ENCODE measurements around the gene PLAAT1.
A peak's percentile ranks its signal among the peaks of the same experiment; 100 is the strongest.

PLAAT1 gene

DNA sequence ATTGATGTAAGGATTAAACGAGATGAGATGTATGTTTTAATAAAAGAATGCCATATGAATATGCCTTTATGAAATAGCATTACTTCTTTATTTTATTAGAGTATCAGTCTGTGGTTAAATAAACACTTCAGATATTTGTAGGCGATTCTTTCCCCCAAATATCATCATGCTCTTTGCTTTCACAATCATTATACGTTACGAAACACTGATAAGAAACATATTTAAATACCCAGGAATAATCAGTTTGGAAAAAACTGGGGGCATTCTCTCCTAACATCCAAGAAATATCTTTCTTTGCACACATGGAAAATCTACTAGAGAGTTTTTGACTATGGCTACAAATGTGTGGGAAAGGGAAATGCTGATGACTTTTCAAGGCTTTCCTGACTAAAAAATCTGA lies 4.4 kb upstream of the PLAAT1 start:
- Mint-ChIP-seq H3K27me3 (peaks cover 15% of the 10 kb centered on the region), H3K4me1 (ENCODE audit: low read depth) (peaks cover 5% of the 10 kb centered on the region), H3K36me3 (no peaks in the 10 kb centered on the region), H3K9me3 (ENCODE audit: low read depth) (no peaks in the 10 kb centered on the region), H3K4me3 (no peak overlapping the region), H3K27ac (no peak overlapping the region)

DNA sequence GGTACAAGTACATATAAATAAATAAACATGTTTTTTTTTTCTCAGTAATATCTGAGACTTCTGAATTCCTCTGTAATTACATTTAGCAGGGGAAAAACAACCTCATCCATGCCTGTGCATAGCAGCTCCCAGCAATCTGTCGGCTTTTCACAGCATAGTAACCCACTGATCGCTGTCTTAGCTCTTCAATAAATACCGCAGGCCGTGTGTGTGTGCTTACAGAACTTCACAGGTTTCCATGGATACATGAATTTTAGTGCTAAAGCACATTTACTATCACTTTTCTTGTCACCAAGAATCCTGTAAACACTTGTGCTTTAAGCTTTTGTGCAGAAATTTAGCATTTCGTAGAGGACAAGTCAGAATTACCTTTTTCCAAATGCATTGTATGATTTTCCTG lies 4.0 kb upstream of the PLAAT1 start:
- peaks cover 16% of the 10 kb centered on the region for H3K27me3 Mint-ChIP-seq
- H3K36me3 Mint-ChIP-seq: no peaks in the 10 kb centered on the region
- H3K4me1 Mint-ChIP-seq (ENCODE audit: low read depth): peaks cover 5% of the 10 kb centered on the region
- no peak overlapping the region for H3K4me3 Mint-ChIP-seq
- H3K27ac Mint-ChIP-seq: no peak overlapping the region
- H3K9me3 Mint-ChIP-seq (ENCODE audit: low read depth): no peaks in the 10 kb centered on the region

- Mint-ChIP-seq H3K27me3 (peaks cover 31% of the 10 kb centered on the region), H3K36me3 (no peaks in the 10 kb centered on the region), H3K4me3 (peak overlapping the region; percentile 62), H3K4me1 (ENCODE audit: low read depth) (peaks cover 5% of the 10 kb centered on the region), H3K9me3 (ENCODE audit: low read depth) (no peaks in the 10 kb centered on the region), H3K27ac (no peak overlapping the region)
These were observed 579 bp upstream of the PLAAT1 start for GRCh38 chr3:193240436-193240849.

DNA sequence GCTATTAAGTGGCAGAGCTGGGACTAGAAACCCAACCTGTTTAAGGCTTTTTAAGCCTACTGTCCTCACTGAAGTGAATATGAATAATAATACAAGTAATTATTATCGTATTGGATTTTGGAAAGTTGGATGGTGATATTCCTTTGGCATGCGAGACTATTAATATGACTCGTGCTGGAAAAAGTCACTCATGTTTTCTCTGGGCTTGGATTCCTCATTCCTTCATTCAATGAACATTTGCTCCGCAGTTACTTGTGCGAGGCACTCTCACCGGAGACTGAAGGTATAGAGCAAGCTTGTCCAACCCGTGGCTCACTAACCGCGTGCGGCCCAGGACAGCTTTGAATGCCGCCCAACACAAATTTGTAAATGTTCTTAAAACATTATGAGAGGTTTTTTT lies 694 bp downstream of the PLAAT1 start:
- Mint-ChIP-seq H3K27ac (no peak overlapping the region), H3K27me3 (peaks cover 31% of the 10 kb centered on the region), H3K4me1 (ENCODE audit: low read depth) (peaks cover 5% of the 10 kb centered on the region), H3K9me3 (ENCODE audit: low read depth) (no peaks in the 10 kb centered on the region), H3K36me3 (no peaks in the 10 kb centered on the region), H3K4me3 (peak overlapping the region; percentile 33)

DNA sequence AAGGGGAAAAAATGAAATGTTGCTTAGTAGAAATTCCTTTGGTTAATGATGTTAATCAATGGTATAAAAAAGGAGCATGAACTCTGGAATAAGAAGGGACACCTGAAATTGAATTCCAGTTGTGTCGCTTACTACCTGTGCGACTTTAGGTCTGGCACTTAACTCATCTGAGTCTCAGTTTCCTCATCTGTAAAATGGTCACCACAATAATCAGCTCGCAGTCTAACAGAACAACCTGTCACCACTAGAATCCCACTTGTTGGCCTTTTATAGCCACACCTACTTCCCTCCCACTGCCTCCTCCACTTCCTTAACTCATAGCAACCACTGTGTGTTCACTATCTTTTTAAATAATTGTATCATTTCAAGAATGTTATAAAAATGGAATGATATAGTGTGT lies 2.5 kb downstream of the PLAAT1 start:
- peaks cover 27% of the 10 kb centered on the region for H3K27me3 Mint-ChIP-seq
- no peaks in the 10 kb centered on the region for H3K36me3 Mint-ChIP-seq

GRCh38 chr3:193248848-193249468 lies 7.9 kb downstream of the PLAAT1 start:
- Mint-ChIP-seq H3K27ac (no peak overlapping the region), H3K9me3 (ENCODE audit: low read depth) (peaks cover 28% of the 10 kb centered on the region), H3K4me3 (no peak overlapping the region), H3K4me1 (ENCODE audit: low read depth) (no peaks in the 10 kb centered on the region), H3K27me3 (peaks cover 3% of the 10 kb centered on the region), H3K36me3 (no peaks in the 10 kb centered on the region)

More for the DNA sequence above, 2.5 kb downstream of the PLAAT1 start:
- peaks cover 5% of the 10 kb centered on the region for H3K4me1 Mint-ChIP-seq (ENCODE audit: low read depth)
- no peak overlapping the region for H3K4me3 Mint-ChIP-seq
- no peak overlapping the region for H3K27ac Mint-ChIP-seq
- H3K9me3 Mint-ChIP-seq (ENCODE audit: low read depth): peaks cover 8% of the 10 kb centered on the region

DNA sequence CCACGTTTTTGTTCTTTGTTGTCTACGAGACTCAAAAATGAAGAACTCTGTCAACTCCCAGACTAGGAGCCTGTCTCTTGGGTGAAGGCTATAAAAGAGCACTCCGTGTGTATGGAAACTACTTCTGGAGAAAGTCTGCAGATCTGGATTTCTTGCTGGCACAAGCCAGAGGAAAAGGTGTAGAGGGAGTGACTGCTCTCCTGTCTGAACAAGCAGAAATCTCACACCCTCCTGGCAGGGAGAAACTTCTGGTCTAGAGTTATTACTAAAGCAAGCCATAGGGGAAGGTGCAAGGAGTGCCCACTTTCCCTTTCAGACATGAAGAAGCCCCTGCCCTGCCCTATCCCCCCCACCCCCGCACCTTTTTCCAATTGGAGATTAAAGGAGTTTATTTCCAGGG lies 9.5 kb downstream of the PLAAT1 start:
- peaks cover 32% of the 10 kb centered on the region for H3K9me3 Mint-ChIP-seq (ENCODE audit: low read depth)
- H3K36me3 Mint-ChIP-seq: no peaks in the 10 kb centered on the region
- no peak overlapping the region for H3K4me3 Mint-ChIP-seq
- H3K27me3 Mint-ChIP-seq: peaks cover 5% of the 10 kb centered on the region
- H3K4me1 Mint-ChIP-seq (ENCODE audit: low read depth): no peaks in the 10 kb centered on the region
- no peak overlapping the region for H3K27ac Mint-ChIP-seq

DNA sequence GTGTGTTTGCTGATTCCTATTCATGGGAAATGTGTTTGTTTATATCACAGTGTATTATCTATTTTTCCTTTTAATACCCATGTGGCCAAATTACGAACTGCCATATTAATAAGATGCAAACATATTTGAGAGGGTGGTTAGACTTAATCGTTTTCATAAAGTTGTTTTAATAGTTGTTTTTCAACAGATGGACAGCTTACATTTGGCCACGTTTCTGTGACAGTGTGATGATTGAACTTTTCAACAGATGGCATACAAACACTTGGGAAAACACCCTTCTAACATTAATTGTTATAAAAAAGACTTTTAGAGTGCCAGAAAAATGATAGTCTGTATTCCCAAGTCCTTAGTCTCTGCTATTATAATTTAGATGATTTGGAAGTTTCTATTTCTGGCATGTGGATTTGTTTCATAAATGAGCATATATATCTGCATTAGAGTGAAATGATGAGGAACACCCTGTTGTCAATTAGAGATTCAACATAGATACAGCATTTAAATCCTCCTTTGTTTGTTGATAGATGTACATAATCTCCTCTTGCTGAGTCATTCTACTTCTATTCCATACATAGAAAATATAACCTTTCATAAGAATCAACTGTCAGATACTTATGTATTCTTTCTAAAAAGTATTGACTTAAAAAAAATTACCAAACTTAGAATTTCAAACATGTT lies 13.1 kb downstream of the PLAAT1 start:
- no peak overlapping the region for H3K4me3 Mint-ChIP-seq
- H3K27ac Mint-ChIP-seq: no peak overlapping the region

GRCh38 chr3:193261970-193262369 lies 20.9 kb downstream of the PLAAT1 start:
- Mint-ChIP-seq H3K36me3 (no peaks in the 10 kb centered on the region), H3K9me3 (ENCODE audit: low read depth) (no peaks in the 10 kb centered on the region), H3K27ac (no peak overlapping the region), H3K4me3 (no peak overlapping the region), H3K27me3 (peaks cover 2% of the 10 kb centered on the region), H3K4me1 (ENCODE audit: low read depth) (no peaks in the 10 kb centered on the region)

More for the DNA sequence above, 13.1 kb downstream of the PLAAT1 start:
- Mint-ChIP-seq H3K27me3 (peaks cover 10% of the 10 kb centered on the region), H3K4me1 (ENCODE audit: low read depth) (no peaks in the 10 kb centered on the region), H3K9me3 (ENCODE audit: low read depth) (peaks cover 19% of the 10 kb centered on the region), H3K36me3 (no peaks in the 10 kb centered on the region)

DNA sequence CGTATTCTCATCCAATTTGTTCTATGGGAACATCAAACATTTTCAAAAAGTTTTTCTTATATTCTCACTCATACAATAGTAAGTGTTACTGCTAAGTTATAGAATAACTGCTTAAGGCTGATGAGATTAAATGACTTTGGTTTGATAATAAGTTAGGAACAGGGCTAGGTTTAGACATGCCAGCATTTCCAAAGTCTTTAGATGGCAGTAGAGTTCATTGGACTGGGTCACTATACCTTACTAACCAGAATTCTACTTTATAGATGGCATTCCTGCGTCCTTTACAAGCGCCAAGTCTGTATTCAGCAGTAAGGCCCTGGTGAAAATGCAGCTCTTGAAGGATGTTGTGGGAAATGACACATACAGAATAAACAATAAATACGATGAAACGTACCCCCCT lies 21.7 kb downstream of the PLAAT1 start:
- Mint-ChIP-seq H3K4me1 (ENCODE audit: low read depth) (no peaks in the 10 kb centered on the region), H3K27ac (no peak overlapping the region), H3K27me3 (peaks cover 2% of the 10 kb centered on the region), H3K36me3 (no peaks in the 10 kb centered on the region), H3K4me3 (no peak overlapping the region), H3K9me3 (ENCODE audit: low read depth) (no peaks in the 10 kb centered on the region)

DNA sequence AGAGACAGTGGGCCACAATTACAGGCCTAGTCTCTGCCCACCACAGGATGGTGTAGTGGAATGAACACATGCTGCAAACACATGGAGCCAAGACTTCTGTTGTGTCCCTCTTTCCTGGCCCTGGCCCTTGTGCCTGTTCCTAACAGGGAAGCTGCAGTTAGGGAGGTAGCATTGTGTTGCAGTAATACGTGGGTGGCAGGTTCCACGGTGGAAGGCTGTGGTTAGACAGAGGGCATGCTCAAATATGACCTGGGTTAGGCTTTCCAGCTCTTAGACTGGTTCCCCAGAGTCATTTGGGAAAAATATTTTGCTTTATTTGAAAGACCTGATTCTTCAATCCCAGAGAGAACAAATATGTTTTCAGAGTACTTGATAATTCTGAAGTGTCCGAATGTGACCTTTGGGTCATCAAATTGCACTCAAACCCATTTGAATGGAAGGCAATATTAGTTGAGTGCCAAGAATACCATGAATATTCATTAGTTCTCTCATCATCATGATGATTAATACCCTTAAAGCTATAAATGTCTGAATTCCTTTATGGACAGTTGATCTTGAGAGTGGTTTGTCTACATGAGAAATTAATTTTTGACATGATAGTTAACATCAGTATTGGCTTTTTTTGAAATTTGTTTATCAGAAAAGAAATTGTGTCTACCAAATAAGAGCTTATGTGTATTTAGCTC lies 28.5 kb downstream of the PLAAT1 start:
- Mint-ChIP-seq H3K4me3 (no peak overlapping the region), H3K4me1 (ENCODE audit: low read depth) (no peaks in the 10 kb centered on the region)

GRCh38 chr3:193270451-193270850 lies 29.4 kb downstream of the PLAAT1 start:
- Mint-ChIP-seq H3K36me3 (no peaks in the 10 kb centered on the region), H3K27me3 (peaks cover 2% of the 10 kb centered on the region), H3K9me3 (ENCODE audit: low read depth) (no peaks in the 10 kb centered on the region), H3K4me3 (no peak overlapping the region), H3K27ac (no peak overlapping the region), H3K4me1 (ENCODE audit: low read depth) (no peaks in the 10 kb centered on the region)

More for the DNA sequence above, 28.5 kb downstream of the PLAAT1 start:
- no peaks in the 10 kb centered on the region for H3K36me3 Mint-ChIP-seq
- H3K27ac Mint-ChIP-seq: no peak overlapping the region
- H3K9me3 Mint-ChIP-seq (ENCODE audit: low read depth): no peaks in the 10 kb centered on the region
- H3K27me3 Mint-ChIP-seq: peaks cover 2% of the 10 kb centered on the region

- Mint-ChIP-seq H3K27me3 (peaks cover 2% of the 10 kb centered on the region), H3K9me3 (ENCODE audit: low read depth) (no peaks in the 10 kb centered on the region), H3K36me3 (no peaks in the 10 kb centered on the region), H3K4me1 (ENCODE audit: low read depth) (no peaks in the 10 kb centered on the region), H3K27ac (no peak overlapping the region), H3K4me3 (no peak overlapping the region)
These were observed 30.2 kb downstream of the PLAAT1 start for GRCh38 chr3:193271101-193271840.

DNA sequence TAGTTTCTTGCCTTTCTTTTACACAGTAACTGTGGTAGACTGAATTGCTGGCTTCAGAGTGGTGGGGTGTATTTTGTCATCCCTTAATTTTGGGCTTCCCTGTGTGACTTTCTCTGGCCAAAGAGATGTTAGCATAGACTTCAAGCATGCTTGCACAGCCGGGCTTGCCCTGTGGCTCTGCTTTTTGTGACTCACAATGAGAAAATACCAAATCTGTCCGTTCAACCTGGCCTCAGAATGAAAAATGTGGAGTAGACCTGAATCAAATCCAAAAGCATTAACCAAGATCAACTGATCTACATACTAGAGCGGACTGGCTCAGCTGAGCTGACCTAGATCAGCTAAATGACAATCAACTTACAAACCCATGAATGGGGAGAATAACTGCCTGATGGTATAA lies 51.4 kb downstream of the PLAAT1 start:
- H3K36me3 Mint-ChIP-seq: no peaks in the 10 kb centered on the region
- H3K27me3 Mint-ChIP-seq: peaks cover 6% of the 10 kb centered on the region
- H3K4me3 Mint-ChIP-seq: no peak overlapping the region
- H3K4me1 Mint-ChIP-seq (ENCODE audit: low read depth): no peaks in the 10 kb centered on the region
- H3K9me3 Mint-ChIP-seq (ENCODE audit: low read depth): no peaks in the 10 kb centered on the region
- H3K27ac Mint-ChIP-seq: no peak overlapping the region

DNA sequence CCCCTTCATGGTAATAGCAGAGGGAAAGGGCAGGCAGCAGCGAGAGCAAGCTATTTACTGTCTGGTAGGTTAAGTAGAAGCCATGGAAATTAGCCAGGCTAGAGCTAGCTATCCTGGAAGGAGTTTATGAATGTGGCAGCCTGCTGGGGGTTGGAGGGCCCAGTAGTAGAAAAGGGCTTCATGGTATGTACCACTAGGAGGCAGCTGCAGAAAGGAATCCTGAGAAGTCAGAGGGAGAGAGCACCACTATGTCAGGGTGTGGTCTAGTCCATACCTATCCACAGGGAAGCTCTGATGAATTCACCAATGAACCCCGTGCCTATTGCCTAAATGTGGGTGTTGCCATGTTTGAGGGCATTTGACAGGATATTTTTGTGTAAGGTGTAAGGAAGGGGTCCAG lies 55.0 kb downstream of the PLAAT1 start:
- Mint-ChIP-seq H3K4me1 (ENCODE audit: low read depth) (no peaks in the 10 kb centered on the region), H3K27ac (no peak overlapping the region), H3K9me3 (ENCODE audit: low read depth) (no peaks in the 10 kb centered on the region), H3K36me3 (no peaks in the 10 kb centered on the region), H3K4me3 (no peak overlapping the region), H3K27me3 (peaks cover 10% of the 10 kb centered on the region)
